CD1c-positive myeloid dendritic cell (primary cell): ENCODE data around the gene ELANE.
"Not testable (repeated sequence)": the region's sequence is repeated elsewhere in the genome, so short reads cannot be mapped to it uniquely, and the experiment has no call there.

ENCODE experiments used
- DNase-seq: peaks from one replicate; pipeline ENCODE4 v3.0.0-alpha.2; 2016; ENCODE audit errors: extremely low spot score

The ELANE gene

GRCh38 chr19:862581-863314, 10.6 kb downstream of the ELANE start:
- DNase-seq = peak; percentile 73

GRCh38 chr19:863315-863620, 11.2 kb downstream of the ELANE start:
- DNase-seq = peak; percentile 26

- DNase-seq = no peak
Measured at GRCh38 chr19:866769-867300, 14.7 kb downstream of the ELANE start.

GRCh38 chr19:867301-867793, 15.2 kb downstream of the ELANE start:
- DNase-seq = no peak

DNA sequence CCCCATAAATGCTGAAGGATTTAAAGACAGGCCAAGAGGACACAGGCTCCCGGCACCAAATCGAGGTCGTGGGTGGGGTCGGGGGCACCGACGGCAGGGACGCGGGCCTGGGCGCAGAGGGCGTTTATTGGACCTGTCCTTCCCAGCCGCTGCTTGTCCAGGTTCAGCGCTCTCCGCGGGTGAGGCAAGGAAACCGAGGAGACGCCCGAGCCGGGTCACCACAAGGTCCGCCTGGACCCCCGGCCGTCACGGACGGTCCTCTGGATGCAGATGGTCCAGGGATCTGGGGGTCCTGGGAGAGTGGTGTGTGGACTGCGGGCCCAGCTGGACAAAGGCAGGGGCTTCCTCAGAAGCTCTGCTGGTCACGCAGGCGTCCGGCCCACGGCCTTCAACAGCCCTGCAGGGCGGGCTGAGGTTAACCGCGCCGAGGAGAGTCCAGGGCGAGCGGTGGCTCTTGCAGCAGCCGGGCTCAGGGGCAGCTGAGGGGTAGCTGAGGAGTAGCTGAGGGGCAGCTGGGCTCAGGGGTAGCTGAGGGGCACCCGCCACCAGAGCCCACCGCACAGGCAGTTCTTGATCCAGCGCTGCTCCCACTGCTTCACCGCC, 15.9 kb downstream of the ELANE start:
- no peak for DNase-seq

GRCh38 chr19:868458-869244, 16.5 kb downstream of the ELANE start:
- no peak for DNase-seq

DNA sequence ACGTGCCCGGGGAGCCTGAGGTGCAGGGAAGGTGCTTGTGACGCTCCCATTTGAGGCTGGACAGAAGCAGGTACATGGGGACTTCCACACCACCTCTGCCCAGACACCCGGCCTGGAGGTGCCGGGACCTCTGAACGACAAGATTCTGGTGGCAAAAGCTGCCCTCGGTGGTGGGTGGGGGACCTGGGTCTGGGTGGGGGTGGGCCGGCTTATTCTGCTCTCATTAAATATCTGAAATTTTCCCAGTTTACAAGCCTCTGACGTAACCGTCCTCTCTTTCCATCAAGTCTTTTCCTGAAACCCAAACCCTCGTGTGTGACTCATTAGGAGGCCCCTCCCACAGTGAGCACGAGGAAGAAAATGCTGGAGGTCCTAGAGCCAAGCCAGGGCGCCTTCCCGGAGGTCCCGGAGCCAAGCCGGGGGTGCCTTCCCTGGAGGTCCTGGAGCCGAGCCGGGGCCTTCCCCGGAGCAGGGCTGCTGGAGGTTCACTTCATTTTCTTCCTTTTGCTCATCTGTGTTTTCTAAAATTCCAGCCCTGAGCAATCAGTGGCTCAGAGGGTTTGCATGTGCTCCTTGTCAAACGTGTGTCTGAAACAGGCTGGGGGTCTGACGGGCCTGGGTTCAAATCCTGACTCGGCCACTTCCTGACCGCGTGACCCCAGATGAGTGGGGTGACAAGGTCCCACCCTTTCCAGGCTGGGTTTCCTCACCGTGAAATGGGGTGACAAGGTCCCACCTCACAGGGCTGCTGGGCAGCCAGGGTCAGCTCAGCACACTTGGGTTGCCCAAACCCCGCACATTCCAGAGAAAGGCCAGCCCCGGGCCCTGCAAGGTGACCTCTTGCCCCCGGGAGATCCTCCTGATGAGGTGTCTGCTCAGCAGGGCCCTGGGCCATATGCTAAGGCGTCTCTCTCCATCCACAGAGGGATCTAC, 17.4 kb downstream of the ELANE start:
- DNase-seq = no peak

DNA sequence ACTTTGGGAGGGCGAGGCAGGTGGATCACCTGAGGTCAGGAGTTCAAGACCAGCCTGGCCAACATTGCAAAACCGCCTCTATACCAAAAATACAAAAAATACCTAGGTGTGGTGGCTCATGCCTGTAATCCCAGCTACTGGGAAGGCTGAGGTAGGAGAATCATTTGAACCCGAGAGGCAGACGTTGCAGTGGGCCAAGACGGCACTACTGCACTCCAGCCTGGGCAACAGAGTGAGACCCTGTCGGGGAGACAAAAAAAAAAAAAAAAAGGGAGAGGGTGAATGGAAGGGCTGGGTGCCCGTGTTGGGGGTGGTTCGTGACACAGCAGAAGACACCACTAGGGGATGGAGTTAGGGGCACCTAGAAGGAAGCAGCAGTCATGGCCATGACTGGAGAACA, 18.2 kb downstream of the ELANE start:
- no peak for DNase-seq

DNA sequence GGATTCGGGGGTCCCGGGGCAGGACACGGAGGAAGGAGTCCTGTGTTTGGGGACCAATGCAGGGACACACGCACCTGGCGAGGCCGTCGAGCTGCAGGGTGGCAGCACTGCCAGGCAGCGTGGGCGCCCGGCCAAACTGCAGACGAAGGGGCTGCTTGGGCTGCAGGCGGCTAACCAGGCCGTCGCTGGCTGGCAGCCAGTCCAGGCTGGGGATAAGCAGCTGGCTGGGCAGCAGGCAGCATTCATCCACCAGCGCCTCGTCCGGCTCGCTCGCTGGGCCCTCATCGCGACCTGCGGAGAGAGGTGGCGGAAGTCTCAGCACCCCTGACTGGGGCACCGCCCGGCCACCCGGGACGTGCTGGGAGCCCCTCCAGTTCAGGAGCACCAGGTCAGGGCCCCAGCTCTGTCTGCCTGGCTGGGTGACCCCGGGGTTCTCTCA, 18.9 kb downstream of the ELANE start:
- no peak for DNase-seq

GRCh38 chr19:871446-872265, 19.6 kb downstream of the ELANE start:
- no peak for DNase-seq

- peak; percentile 76 for DNase-seq
Measured at GRCh38 chr19:872266-872951, 20.3 kb downstream of the ELANE start.

DNA sequence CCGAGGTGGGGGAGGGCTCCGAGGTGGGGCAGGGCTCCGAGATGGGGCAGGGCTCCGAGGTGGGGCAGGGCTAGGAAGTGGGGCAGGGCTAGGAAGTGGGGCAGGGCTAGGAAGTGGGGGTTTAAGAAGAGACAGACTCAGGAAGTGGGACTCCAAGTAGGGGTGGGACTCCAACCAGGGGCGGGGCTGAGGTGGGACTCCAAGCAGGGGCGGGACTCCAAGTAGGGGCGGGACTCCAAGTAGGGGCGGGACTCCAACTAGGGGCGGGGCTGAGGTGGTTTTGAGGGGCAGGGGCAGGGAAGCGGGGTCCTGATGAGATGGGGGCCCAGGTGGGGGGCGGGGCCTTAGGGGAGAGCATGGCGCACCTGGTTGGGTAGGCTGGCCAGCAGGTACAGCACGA, 21.0 kb downstream of the ELANE start:
- DNase-seq = peak; percentile 68

DNA sequence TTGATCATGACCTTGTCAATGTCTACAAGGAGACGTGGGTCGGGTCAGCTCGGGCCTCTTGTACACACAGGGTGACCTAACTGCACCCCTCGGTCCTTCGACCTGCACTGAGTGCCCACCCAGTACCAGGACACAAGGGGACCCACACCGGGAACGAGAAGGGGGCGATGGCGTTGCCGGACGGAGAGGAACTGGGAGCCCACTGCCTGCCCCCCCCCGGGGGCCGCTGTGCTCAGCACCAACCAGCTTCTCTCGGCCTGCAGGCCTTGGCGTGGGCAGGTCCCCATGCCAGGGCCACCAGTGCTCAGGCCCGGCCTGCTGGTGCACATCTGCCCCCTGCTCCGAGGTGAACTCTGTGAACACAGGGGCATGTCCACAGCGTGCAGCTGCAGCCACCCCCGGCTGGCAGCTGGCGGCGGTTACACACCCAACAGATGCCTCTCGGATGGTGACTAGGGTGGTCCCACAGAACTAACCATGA, 21.5 kb downstream of the ELANE start:
- no peak for DNase-seq

- no peak for DNase-seq
Measured at GRCh38 chr19:875265-875879, 23.3 kb downstream of the ELANE start.

- no peak for DNase-seq
Measured at GRCh38 chr19:876089-876488, 24.0 kb downstream of the ELANE start.

GRCh38 chr19:876780-877314, 24.7 kb downstream of the ELANE start:
- no peak for DNase-seq

DNA sequence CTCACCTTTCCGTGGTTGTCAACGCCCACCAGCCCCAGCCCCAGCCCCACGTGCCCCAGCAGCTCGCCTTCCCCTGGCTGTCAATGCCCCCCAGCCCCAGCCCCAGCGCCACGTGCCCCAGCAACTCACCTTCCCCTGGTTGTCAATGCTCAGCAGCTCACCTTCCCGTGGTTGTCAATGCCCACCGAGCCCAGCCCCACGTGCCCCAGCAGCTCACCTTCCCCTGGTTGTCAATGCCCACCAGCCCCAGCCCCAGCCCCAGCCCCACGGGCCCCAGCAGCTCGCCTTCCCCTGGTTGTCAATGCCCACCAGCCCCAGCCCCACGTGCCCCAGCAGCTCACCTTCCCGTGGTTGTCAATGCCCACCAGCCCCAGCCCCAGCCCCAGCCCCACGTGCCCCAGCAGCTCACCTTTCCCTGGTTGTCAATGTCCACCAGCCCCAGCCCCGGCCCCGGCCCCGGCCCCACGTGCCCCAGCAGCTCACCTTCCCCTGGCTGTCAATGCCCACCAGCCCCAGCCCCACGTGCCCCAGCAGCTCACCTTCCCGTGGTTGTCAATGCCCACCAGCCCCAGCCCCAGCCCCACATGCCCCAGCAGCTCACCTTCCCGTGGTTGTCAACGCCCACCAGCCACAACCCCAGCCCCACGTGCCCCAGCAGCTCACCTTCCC, 26.0 kb downstream of the ELANE start:
- DNase-seq = not testable (repeated sequence)

- not testable (repeated sequence) for DNase-seq
Measured at GRCh38 chr19:878751-879561, 26.9 kb downstream of the ELANE start.
